ENCODE data around the gene C1S. TPM values are rescaled to one million over a fixed set of nuclear protein-coding genes. Genes with fewer than 3 reads are reported as not detected.

C1S gene
- total RNA-seq, 5 donors from 2014 or later (not counting 1 experiment from before 2014, with no cell fraction given): 1.5 to 5.0 (median 4.5) TPM

Other genes starting within 250 kb of the C1S start
- under 1 TPM in 2 of 5 donors, not detected in 3; 0.13 to 0.46 TPM for gene GPR162, start 238.9 kb upstream of the C1S start, total RNA-seq
- gene P3H3, start 232.3 kb upstream of the C1S start, total RNA-seq: 1 to 10 TPM; 4.7 to 9.8 (median 8.0) TPM
- gene GNB3, start 219.8 kb upstream of the C1S start, total RNA-seq: 1 to 10 TPM in 4 of 5 donors, under 1 TPM in 1; 0.85 to 4.3 (median 3.4) TPM
- gene CDCA3, start 209.4 kb upstream of the C1S start, total RNA-seq: 1 to 10 TPM; 1.1 to 2.7 (median 2.0) TPM
- gene USP5, start 208.6 kb upstream of the C1S start, total RNA-seq: 10 to 100 TPM; 64.2 to 95.8 (median 85.8) TPM
- 100 to 1,000 TPM; 132 to 208 (median 189) TPM for gene TPI1, start 193.2 kb upstream of the C1S start, total RNA-seq
- 10 to 100 TPM in 3 of 5 donors, 1 to 10 TPM in 2; 6.2 to 25.9 (median 21.8) TPM for gene SPSB2, start 187.4 kb upstream of the C1S start, total RNA-seq
- 10 to 100 TPM in 2 of 5 donors, 1 to 10 TPM in 3; 8.7 to 13.6 (median 8.8) TPM for gene LRRC23, start 155.9 kb upstream of the C1S start, total RNA-seq
- 100 to 1,000 TPM in 4 of 5 donors, 10 to 100 TPM in 1; 87.2 to 176 (median 148) TPM for gene ENO2, start 146.1 kb upstream of the C1S start, total RNA-seq
- 10 to 100 TPM; 34.7 to 44.3 (median 41.7) TPM for gene ATN1, start 132.8 kb upstream of the C1S start, total RNA-seq
- gene RNU7-1, start 116.9 kb upstream of the C1S start, total RNA-seq: not detected
- 100 to 1,000 TPM; 256 to 466 (median 412) TPM for gene C12orf57, start 116.7 kb upstream of the C1S start, total RNA-seq
- gene PTPN6, start 109.4 kb upstream of the C1S start, total RNA-seq: 100 to 1,000 TPM; 176 to 237 (median 224) TPM
- gene PHB2, start 90.1 kb upstream of the C1S start, total RNA-seq: 100 to 1,000 TPM; 144 to 168 (median 154) TPM
- gene EMG1, start 89.8 kb upstream of the C1S start, total RNA-seq: 10 to 100 TPM; 33.6 to 64.5 (median 58.7) TPM
- gene LPCAT3, start 42.2 kb upstream of the C1S start, total RNA-seq: 10 to 100 TPM; 19.3 to 27.6 (median 22.6) TPM
- 1 to 10 TPM; 2.2 to 5.9 (median 3.6) TPM for gene C1R, start 31.7 kb downstream of the C1S start, total RNA-seq
- gene C1RL, start 48.5 kb downstream of the C1S start, total RNA-seq: 10 to 100 TPM; 18.1 to 36.6 (median 30.8) TPM
- under 1 TPM in 3 of 5 donors, not detected in 2; 0.26 to 0.70 (median 0.59) TPM for gene RBP5, start 68.2 kb downstream of the C1S start, total RNA-seq
- gene CLSTN3, start 69.7 kb downstream of the C1S start, total RNA-seq: 10 to 100 TPM; 29.0 to 50.0 (median 41.5) TPM
- 10 to 100 TPM; 24.0 to 44.5 (median 31.1) TPM for gene PEX5, start 129.0 kb downstream of the C1S start, total RNA-seq
- not detected for gene ACSM4, start 243.4 kb downstream of the C1S start, total RNA-seq